K562 (cell line): ENCODE data around the gene RHBDF2. TPM values are rescaled to one million over a fixed set of nuclear protein-coding genes. Genes with fewer than 3 reads are reported as not detected.
A peak's percentile ranks its signal among the peaks of the same experiment; 100 is the strongest.

ENCODE experiments used
- ATAC-seq: fragments of 200-7000 bp; cut with Tn5 transposase; 3 replicates; pipeline ENCODE4 v1.9.1; 2020; ENCODE audit warnings: moderate library complexity
- BruUV-seq: library from RNA; stranded (reverse); fragments of 400-500 nt; replicated peaks from 2 replicates; lab custom pipeline; 2021; lab: Mats Ljungman, UMichigan
- CTCF ChIA-PET: fragments of 300-600 bp; formaldehyde crosslinking; extraction: SDS; loops from one replicate; lab custom pipeline; 2021; ENCODE audit warnings: low intra/inter-chr PET ratio; lab: Yijun Ruan, JAX
- POLR2A ChIA-PET: fragments of 300-600, 350-650 bp; sonication (Branson Sonifier 250); formaldehyde crosslinking; extraction: SDS; loops from one replicate; lab custom pipeline; 2021; ENCODE audit warnings: antibody characterized with exemption, inconsistent platforms; lab: Yijun Ruan, JAX
- DNase-seq, 4 experiments: peaks; one replicate each; pipeline versions ENCODE4 v3.0.0 to v3.0.0-alpha.2; 2011 to 2018; ENCODE audit warnings: low spot score in 3 of 4, mixed read lengths in 3 of 4; ENCODE audit errors: extremely low read depth in 1 of 4
- FAIRE-seq: peaks from 2 replicates; lab custom pipeline; 2011; peaks lifted over from hg19 to GRCh38; lab: Jason Lieb, UNC
- H2AFZ ChIP-seq: 2 replicates; pipeline ENCODE4 v1.6.0; 2011; ENCODE audit warnings: low read depth, low read length, control low read depth, inconsistent platforms
- H3K27ac ChIP-seq: fragments of 200-600 bp; 3 replicates; pipeline ENCODE4 v1.8.0; 2011; ENCODE audit warnings: low read depth, mild to moderate bottlenecking, control low read depth, inconsistent platforms, low read length, moderate library complexity, mixed read lengths; ENCODE audit errors: extremely low read depth
- H3K27me3 ChIP-seq, 2 experiments: fragments of 300-600 bp in 1 of 2; 2 replicates in 1 of 2; 3 replicates in 1 of 2; pipeline versions ENCODE4 v1.6.0 to v1.8.0; 2011; ENCODE audit warnings: inconsistent platforms in 2 of 2, low read length in 2 of 2, mild to moderate bottlenecking in 1 of 2, mixed read lengths in 1 of 2, moderate library complexity in 1 of 2; ENCODE audit not compliant: control insufficient read depth in 2 of 2, insufficient read depth in 2 of 2
- H3K36me3 ChIP-seq: fragments of 300-600 bp; 3 replicates; pipeline ENCODE4 v1.8.0; 2011; ENCODE audit warnings: mild to moderate bottlenecking, low read length, inconsistent platforms; ENCODE audit not compliant: control insufficient read depth, insufficient read depth
- H3K4me1 ChIP-seq, 2 experiments: fragments of 200-600 bp in 1 of 2; replicated peaks in 1 of 2; 2 replicates in 1 of 2; 3 replicates in 1 of 2; pipeline versions ENCODE4 v1.5.1 to v1.8.0; 2011; ENCODE audit warnings: inconsistent platforms in 2 of 2, low read length in 2 of 2, mild to moderate bottlenecking in 1 of 2, mixed read lengths in 1 of 2, moderate library complexity in 1 of 2; ENCODE audit not compliant: control insufficient read depth in 2 of 2, insufficient read depth in 2 of 2
- H3K4me2 ChIP-seq: 2 replicates; pipeline ENCODE4 v1.6.1; 2011; ENCODE audit warnings: low read length, control low read depth, inconsistent platforms, mixed read lengths; ENCODE audit not compliant: insufficient read depth
- H3K4me3 ChIP-seq: fragments of 200-600 bp; sonication (generic), shearing (Covaris generic); 2 replicates; pipeline ENCODE4 v1.5.1; 2016; ENCODE audit warnings: control low read depth, inconsistent platforms
- H3K79me2 ChIP-seq: fragments of 200-600 bp; 3 replicates; pipeline ENCODE4 v1.8.0; 2011; ENCODE audit warnings: low read length, inconsistent platforms; ENCODE audit not compliant: control insufficient read depth, insufficient read depth
- H3K9ac ChIP-seq, 2 experiments: 2 replicates each; pipeline versions ENCODE4 v1.6.0 to v1.6.1; 2011; ENCODE audit warnings: low read depth in 2 of 2, low read length in 2 of 2, control low read depth in 1 of 2, inconsistent platforms in 1 of 2, mild to moderate bottlenecking in 1 of 2, mixed read lengths in 1 of 2; ENCODE audit not compliant: insufficient read depth in 1 of 2
- H3K9me1 ChIP-seq: one replicate; pipeline ENCODE4 v1.6.0; 2011; ENCODE audit warnings: inconsistent platforms, mild to moderate bottlenecking, low read length, moderate library complexity; ENCODE audit not compliant: control insufficient read depth, insufficient read depth
- H3K9me3 ChIP-seq: replicated peaks from 2 replicates; pipeline ENCODE4 v1.5.1; 2011; ENCODE audit warnings: low read depth, low read length, inconsistent platforms; ENCODE audit not compliant: control insufficient read depth, insufficient read depth
- H4K20me1 ChIP-seq: replicated peaks from 2 replicates; pipeline ENCODE4 v1.6.1; 2011; ENCODE audit warnings: low read length, inconsistent platforms, mixed read lengths; ENCODE audit not compliant: control insufficient read depth, insufficient read depth
- ARID1B ChIP-seq: fragments of 450-650 bp; IDR thresholded peaks from 2 replicates; pipeline ENCODE4 v1.6.1; 2016; ENCODE audit warnings: antibody characterized with exemption, mild to moderate bottlenecking, inconsistent platforms
- CTBP1 ChIP-seq: fragments of 450-650 bp; IDR thresholded peaks from 2 replicates; pipeline ENCODE4 v1.6.1; 2016; ENCODE audit warnings: borderline replicate concordance
- GABPB1 ChIP-seq: sonication (generic); formaldehyde crosslinking; IDR thresholded peaks from 2 replicates; pipeline ENCODE4 v1.8.0; 2022; ENCODE audit warnings: mild to moderate bottlenecking, missing genetic modification reagents
- MAFG ChIP-seq: fragments of 450-650 bp; conservative IDR thresholded peaks from 2 replicates; pipeline ENCODE4 v1.6.1; 2016; ENCODE audit warnings: missing genetic modification characterization, missing compliant biosample characterization
- NFIC ChIP-seq: fragments of 450-650 bp; IDR thresholded peaks from 2 replicates; pipeline ENCODE4 v1.6.1; 2017; ENCODE audit warnings: mild to moderate bottlenecking, inconsistent platforms
- RCOR1 ChIP-seq, 2 experiments: IDR thresholded peaks; 2 replicates each; pipeline ENCODE4 v1.6.1; 2012; ENCODE audit warnings: low read depth in 2 of 2, low read length in 2 of 2, borderline replicate concordance in 1 of 2, improper control_type of control experiment in 1 of 2
- SMARCE1 ChIP-seq: fragments of 450-650 bp; IDR thresholded peaks from 2 replicates; pipeline ENCODE4 v1.7.1; 2016; ENCODE audit warnings: mild to moderate bottlenecking
- ZNF408 ChIP-seq: fragments of 250-450 bp; sonication (Bioruptor Pico); IDR thresholded peaks from 2 replicates; pipeline ENCODE4 v1.4.0; 2020; ENCODE audit warnings: low read depth, mild to moderate bottlenecking, moderate library complexity
- WGBS: fragments of 100-300 bp; shearing (Covaris generic); methylation state at CpG from one replicate; pipeline ENCODE4 v1.1.6; 2016; ENCODE audit warnings: low coverage, mixed read lengths; ENCODE audit not compliant: insufficient coverage; ENCODE audit errors: missing lambda C conversion rate; 5-methylcytosine and 5-hydroxymethylcytosine counted together
- in situ Hi-C: fragments of 300-500 bp; cut with MboI; formaldehyde crosslinking; loops from 4 replicates; pipeline ENCODE4 v1.15.0; 2018; ENCODE audit warnings: inconsistent platforms, mixed read lengths
- intact Hi-C: fragments of 100-400 bp; cut with micrococcal nuclease; formaldehyde crosslinking; loops from 2 replicates; pipeline ENCODE4 v1.14.2; 2022
- polyA plus RNA-seq, 8 experiments: library from polyadenylated mRNA; depleted of rRNA in 4 of 8; stranded (reverse) in 5 of 8; unstranded in 3 of 8; fragments of >200 nt; fragmentation: Nextera tagmentation in 2 of 8; fragmentation: Illumina TruSeq in 1 of 8; extraction: Ambion mirVana in 2 of 8; extraction: Trizol in 1 of 8; gene quantifications; 2 replicates each; pipeline versions ENCODE4 v1.2.1 to v1.2.3, GENCODE V29; 2011 to 2014; ENCODE audit warnings: inconsistent platforms in 1 of 8, missing spikeins in 1 of 8
- total RNA-seq, 7 experiments: library from RNA; depleted of rRNA in 6 of 7; stranded (reverse); fragments of >200 nt in 6 of 7; fragmentation: Illumina TruSeq in 2 of 7; extraction: Trizol in 2 of 7; gene quantifications; 2 replicates each; pipeline versions ENCODE4 v1.2.1 to v1.2.3, GENCODE V29; 2011 to 2021; ENCODE audit warnings: low replicate concordance in 1 of 7

The RHBDF2 gene
- total and polyA plus RNA-seq, 9 of the 15 experiments (the other 6 are each of a cell fraction or from before 2014, with no cell fraction given): 0.04 to 2.8 (median 1.1) TPM

DNA sequence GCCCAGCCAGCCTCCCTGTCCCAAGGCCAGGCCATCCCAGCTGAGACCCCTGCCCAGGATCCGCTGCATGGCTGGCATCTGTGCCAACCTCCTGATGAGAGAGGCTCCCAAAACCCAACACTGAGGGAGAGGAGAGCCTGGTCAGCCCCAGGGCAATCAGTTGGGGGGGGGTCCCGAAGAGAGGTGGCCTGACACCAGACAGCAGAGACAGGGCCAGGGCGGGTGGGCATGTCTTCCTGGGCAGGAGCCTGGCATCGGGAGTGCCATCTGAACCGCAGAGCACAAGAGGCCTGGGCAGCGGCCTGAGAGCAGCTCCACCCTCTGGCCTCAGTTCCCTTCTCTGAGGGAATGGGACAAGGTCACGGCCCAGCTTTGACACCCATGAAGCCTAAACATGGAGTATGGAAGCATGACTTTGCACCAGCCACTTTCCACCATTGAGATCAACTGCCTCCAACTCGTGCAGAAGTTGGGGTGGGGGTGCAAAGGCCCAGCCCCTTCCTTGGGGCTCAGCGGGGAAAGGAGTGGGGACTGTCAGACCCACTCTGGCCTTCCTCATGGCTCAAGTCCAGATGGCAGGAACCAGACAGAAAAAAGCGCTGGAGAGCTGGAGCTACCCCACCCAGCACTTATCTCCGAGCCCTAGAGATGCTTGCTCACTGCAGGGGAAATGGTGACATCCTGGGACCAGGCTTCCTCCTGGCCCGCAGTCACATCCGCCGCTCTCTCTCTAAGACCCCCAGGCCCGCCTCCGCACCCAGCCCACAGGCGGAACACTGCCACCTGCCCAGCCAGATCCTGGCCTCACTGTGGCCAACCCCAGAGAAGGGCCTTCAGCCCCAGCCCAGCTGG lies 9.7 kb downstream of the RHBDF2 start:
- Histone ChIP-seq H3K9me3 (no peaks in the 10 kb centered on the region), H3K4me1 (peaks cover 5 to 40% of the 10 kb centered on the region in 2 experiments; a peak in 4 of 5 replicates), H3K79me2 (no peaks in the 10 kb centered on the region), H3K9me1 (no peaks in the 10 kb centered on the region), H3K4me3 (no peak overlapping the region), H2AFZ (peak overlapping the region; percentile 48; the same call in 1 of the 2 replicates), H3K27ac (no peak overlapping the region), H3K36me3 (no peaks in the 10 kb centered on the region), H3K27me3 (peaks cover 0 to 10% of the 10 kb centered on the region in 2 experiments; a peak in 2 of 5 replicates), H3K4me2 (no peak overlapping the region), H3K9ac (peak overlapping the region in 1 of 2 experiments; percentile 31; a peak in 2 of 4 replicates), H4K20me1 (peaks cover 10% of the 10 kb centered on the region; the same call in 1 of the 2 replicates)
- intact Hi-C loops: no loop called here
- CTCF ChIA-PET: no interaction called here
- in situ Hi-C loops: no loop called here
- ATAC-seq (peak; percentile 76), FAIRE-seq (peak; percentile 37), DNase-seq (peak; percentile 30 to 50 (median 33))
- TF ChIP-seq SMARCE1 (peak; percentile 13; the same call in 1 of the 2 replicates), MAFG (peak; percentile 32; the same call in 1 of the 2 replicates), CTBP1 (0 out of 2 replicates have a peak, but pooled peaks have one; percentile 24), NFIC (peak; percentile 31; the same call in 1 of the 2 replicates), RCOR1 (IDR thresholded peaks at IDR 0.05; ENCODE audit: borderline replicate concordance in 1 of 2, low read depth in 2 of 2, low read length in 2 of 2) (peak in 1 of 2 experiments; percentile 29; a peak in 1 of 4 replicates), ZNF408 (CRISPR knock-in tag) (no peak), GABPB1 (CRISPR knock-in tag) (no peak), ARID1B (0 out of 2 replicates have a peak, but pooled peaks have one; percentile 12)
- POLR2A ChIA-PET: interaction anchor here (0.5 to 1.4 kb wide), 4 partner anchors 11 to 1015 kb away, joined by 3 to 6 read pairs (median 4); no protein-coding TSS in a partner anchor
- BruUV-seq: no TSS peak
- WGBS: 24% methylated on average over 14 of the region's 17 CpGs
